Calu3 (cell line): ENCODE measurements around the gene GLRA3. TPM values are rescaled to one million over a fixed set of nuclear protein-coding genes. Genes with fewer than 3 reads are reported as not detected.

Source experiments
- BruUV-seq: library from RNA; stranded (reverse); fragments of 400-500 nt; replicated peaks from 2 replicates; lab custom pipeline; 2021; lab: Mats Ljungman, UMichigan
- CTCF ChIA-PET: fragments of 300-600 bp; sonication (Branson Sonifier 250); formaldehyde crosslinking; loops from one replicate; lab custom pipeline; 2022; ENCODE audit warnings: antibody characterized with exemption; lab: Charles Lee
- DNase-seq: peaks from one replicate; pipeline ENCODE4 v3.0.0; 2022
- H3K27ac Mint-ChIP-seq: one replicate; pipeline ENCODE4 v1.8.0; 2022; ENCODE audit warnings: mixed read lengths; ENCODE audit not compliant: unreplicated experiment
- H3K27me3 Mint-ChIP-seq: one replicate; pipeline ENCODE4 v1.8.0; 2022; ENCODE audit warnings: mixed read lengths; ENCODE audit not compliant: unreplicated experiment
- H3K36me3 Mint-ChIP-seq: one replicate; pipeline ENCODE4 v1.8.0; 2022; ENCODE audit warnings: mild to moderate bottlenecking, moderate library complexity, mixed read lengths; ENCODE audit not compliant: insufficient read depth, unreplicated experiment
- H3K4me1 Mint-ChIP-seq: one replicate; pipeline ENCODE4 v1.8.0; 2022; ENCODE audit warnings: mild to moderate bottlenecking, low read depth, mixed read lengths; ENCODE audit not compliant: unreplicated experiment
- H3K4me3 Mint-ChIP-seq: one replicate; pipeline ENCODE4 v1.8.0; 2022; ENCODE audit warnings: mild to moderate bottlenecking, low read depth, moderate library complexity, mixed read lengths; ENCODE audit not compliant: unreplicated experiment
- H3K9me3 Mint-ChIP-seq: one replicate; pipeline ENCODE4 v1.8.0; 2022; ENCODE audit warnings: low read depth, mixed read lengths; ENCODE audit not compliant: unreplicated experiment
- intact Hi-C: fragments of 100-400 bp; cut with micrococcal nuclease; formaldehyde crosslinking; loops from one replicate; pipeline ENCODE4 v1.10.0; 2022; ENCODE audit not compliant: unreplicated experiment
- total RNA-seq: library from RNA; stranded (reverse); gene quantifications from 2 replicates; pipeline ENCODE4 v1.2.3, GENCODE V29; 2022
- TF ChIP-seq, protein P1 (sequence below): fragments of 200-600 bp; IDR thresholded peaks from one replicate; pipeline ENCODE4 v1.8.0; 2022; ENCODE audit warnings: antibody characterized with exemption; ENCODE audit not compliant: unreplicated experiment

Gene GLRA3
- total RNA-seq, 1 experiment from 2014 or later = 0.07 TPM

DNA sequence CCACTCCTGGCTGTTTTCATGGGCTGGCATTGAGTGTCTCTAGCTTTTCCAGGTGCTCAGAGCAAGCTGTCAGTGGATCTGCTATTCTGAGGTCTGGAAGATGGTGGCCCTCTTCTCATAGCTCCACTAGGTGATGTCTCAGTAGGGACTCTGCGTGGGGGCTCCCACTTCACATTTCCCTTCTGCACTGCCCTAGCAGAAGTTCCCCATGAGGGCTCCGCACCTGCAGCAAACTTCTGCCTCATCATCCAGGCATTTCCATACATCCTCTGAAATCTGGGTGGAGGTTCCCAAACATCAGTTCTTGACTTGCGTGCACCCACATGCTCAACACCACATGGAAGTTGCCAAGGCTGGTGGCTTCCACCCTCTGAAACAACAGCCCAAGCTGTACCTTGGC is 13.8 kb downstream of the GLRA3 start:
- no TSS peak for BruUV-seq
- intact Hi-C loops = no loop called here
- Mint-ChIP-seq H3K9me3 (no peaks in the 10 kb centered on the region), H3K4me1 (no peaks in the 10 kb centered on the region), H3K27ac (no peak overlapping the region), H3K36me3 (no peaks in the 10 kb centered on the region), H3K27me3 (no peaks in the 10 kb centered on the region), H3K4me3 (no peak overlapping the region)
- CTCF ChIA-PET = no interaction called here
- DNase-seq = no peak
- TF ChIP-seq, protein P1, sequence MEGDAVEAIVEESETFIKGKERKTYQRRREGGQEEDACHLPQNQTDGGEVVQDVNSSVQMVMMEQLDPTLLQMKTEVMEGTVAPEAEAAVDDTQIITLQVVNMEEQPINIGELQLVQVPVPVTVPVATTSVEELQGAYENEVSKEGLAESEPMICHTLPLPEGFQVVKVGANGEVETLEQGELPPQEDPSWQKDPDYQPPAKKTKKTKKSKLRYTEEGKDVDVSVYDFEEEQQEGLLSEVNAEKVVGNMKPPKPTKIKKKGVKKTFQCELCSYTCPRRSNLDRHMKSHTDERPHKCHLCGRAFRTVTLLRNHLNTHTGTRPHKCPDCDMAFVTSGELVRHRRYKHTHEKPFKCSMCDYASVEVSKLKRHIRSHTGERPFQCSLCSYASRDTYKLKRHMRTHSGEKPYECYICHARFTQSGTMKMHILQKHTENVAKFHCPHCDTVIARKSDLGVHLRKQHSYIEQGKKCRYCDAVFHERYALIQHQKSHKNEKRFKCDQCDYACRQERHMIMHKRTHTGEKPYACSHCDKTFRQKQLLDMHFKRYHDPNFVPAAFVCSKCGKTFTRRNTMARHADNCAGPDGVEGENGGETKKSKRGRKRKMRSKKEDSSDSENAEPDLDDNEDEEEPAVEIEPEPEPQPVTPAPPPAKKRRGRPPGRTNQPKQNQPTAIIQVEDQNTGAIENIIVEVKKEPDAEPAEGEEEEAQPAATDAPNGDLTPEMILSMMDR = no peak

DNA sequence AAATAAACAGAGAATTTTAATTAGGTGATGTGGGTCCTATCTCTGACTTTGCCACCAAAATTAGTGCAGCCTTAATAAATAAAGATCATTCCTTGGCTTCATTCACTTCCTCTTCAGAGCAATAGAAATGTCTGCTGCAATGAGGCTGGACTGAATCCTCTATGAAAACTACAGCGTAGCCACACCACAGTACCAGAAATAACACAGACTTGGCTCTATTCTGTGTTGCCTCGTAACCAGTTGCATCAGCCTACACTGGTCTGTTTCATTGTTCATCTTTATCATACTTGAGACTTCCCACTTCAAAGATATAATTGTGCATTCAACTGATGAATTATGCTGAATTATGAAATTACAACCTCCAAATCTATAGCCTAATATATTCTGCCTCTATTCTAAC is 15.8 kb downstream of the GLRA3 start:
- intact Hi-C loops = no loop called here
- TF ChIP-seq, protein P1 = no peak
- no peaks in the 10 kb centered on the region for H3K27me3 Mint-ChIP-seq
- H3K36me3 Mint-ChIP-seq = no peaks in the 10 kb centered on the region
- no peaks in the 10 kb centered on the region for H3K9me3 Mint-ChIP-seq
- DNase-seq = no peak
- H3K4me1 Mint-ChIP-seq = no peaks in the 10 kb centered on the region
- H3K27ac Mint-ChIP-seq = no peak overlapping the region
- no peak overlapping the region for H3K4me3 Mint-ChIP-seq
- BruUV-seq = no TSS peak
- CTCF ChIA-PET = no interaction called here

DNA sequence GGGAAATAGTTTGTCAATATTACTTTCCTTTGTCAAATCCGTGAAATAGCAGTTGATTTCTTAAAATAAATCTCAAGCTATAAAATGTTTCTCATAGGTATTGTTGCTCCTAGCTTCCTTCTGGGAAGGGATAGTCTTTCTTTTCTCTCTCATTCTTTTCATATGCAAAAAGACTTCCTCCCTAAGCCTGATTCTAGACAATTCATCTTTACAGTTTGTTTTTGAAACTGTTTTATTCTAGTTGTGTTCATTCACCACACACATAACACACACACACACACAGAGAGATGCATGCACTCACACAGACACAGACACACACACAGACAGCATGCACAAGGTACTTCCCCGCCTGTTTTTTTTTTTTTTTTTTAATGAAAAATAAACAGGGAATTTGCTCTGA is 18.2 kb downstream of the GLRA3 start:
- no peaks in the 10 kb centered on the region for H3K9me3 Mint-ChIP-seq
- TF ChIP-seq, protein P1 = no peak
- H3K27ac Mint-ChIP-seq = no peak overlapping the region
- no peak overlapping the region for H3K4me3 Mint-ChIP-seq
- no peak for DNase-seq
- H3K27me3 Mint-ChIP-seq = no peaks in the 10 kb centered on the region
- CTCF ChIA-PET = no interaction called here
- no peaks in the 10 kb centered on the region for H3K36me3 Mint-ChIP-seq
- intact Hi-C loops = no loop called here
- H3K4me1 Mint-ChIP-seq = no peaks in the 10 kb centered on the region
- no TSS peak for BruUV-seq

DNA sequence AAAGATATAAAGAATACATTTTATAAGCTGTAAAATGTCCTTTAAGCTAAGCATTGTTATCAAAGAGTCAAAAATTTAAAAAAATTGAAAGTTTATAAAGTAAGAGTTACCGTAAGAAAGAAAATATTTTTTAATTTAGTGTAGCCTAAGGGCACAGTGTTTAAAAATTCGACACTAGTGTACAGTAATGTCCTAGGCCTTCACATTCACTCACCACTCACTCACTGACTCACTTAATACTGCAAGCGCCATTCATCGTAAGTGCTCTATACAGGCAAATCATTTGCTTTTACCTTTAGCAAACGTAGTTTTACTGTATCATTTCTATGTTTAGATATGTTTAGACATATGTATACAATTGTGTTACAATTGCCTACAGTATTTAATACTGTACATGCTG is 20.2 kb downstream of the GLRA3 start:
- no TSS peak for BruUV-seq
- CTCF ChIA-PET = no interaction called here
- TF ChIP-seq, protein P1 = no peak

DNA sequence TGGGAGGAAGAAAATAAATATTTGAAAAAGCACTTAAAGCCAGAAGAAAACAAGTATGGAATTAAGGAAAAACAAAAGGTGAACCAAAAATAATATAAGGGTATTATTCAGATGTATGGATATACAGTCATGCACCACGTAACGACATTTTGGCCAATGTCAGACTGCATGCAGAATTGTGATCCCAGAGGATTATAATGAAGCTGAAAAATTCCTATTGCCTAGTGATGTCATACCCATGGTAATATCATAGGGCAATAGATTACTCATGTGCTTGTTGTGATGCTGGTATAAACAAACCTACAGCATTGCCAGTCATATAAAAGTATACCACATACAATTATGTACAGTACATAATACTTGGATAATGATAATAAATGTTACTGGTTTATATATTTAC is 20.9 kb downstream of the GLRA3 start:
- CTCF ChIA-PET = no interaction called here
- no peaks in the 10 kb centered on the region for H3K36me3 Mint-ChIP-seq

More for the DNA sequence above, 20.2 kb downstream of the GLRA3 start:
- DNase-seq = no peak
- intact Hi-C loops = no loop called here
- Mint-ChIP-seq H3K9me3 (no peaks in the 10 kb centered on the region), H3K4me3 (no peak overlapping the region), H3K4me1 (no peaks in the 10 kb centered on the region), H3K27ac (no peak overlapping the region), H3K27me3 (no peaks in the 10 kb centered on the region), H3K36me3 (no peaks in the 10 kb centered on the region)

More for the DNA sequence above, 20.9 kb downstream of the GLRA3 start:
- intact Hi-C loops = no loop called here
- no peaks in the 10 kb centered on the region for H3K27me3 Mint-ChIP-seq
- H3K4me1 Mint-ChIP-seq = no peaks in the 10 kb centered on the region
- TF ChIP-seq, protein P1 = no peak
- no peaks in the 10 kb centered on the region for H3K9me3 Mint-ChIP-seq
- no peak overlapping the region for H3K27ac Mint-ChIP-seq
- BruUV-seq = no TSS peak
- H3K4me3 Mint-ChIP-seq = no peak overlapping the region
- no peak for DNase-seq
